ENCODE results near the gene PGBD1. TPM values are rescaled to one million over a fixed set of nuclear protein-coding genes. Genes with fewer than 3 reads are reported as not detected.
A peak's percentile ranks its signal among the peaks of the same experiment; 100 is the strongest.

The PGBD1 gene
- total and polyA plus RNA-seq, 10 of the 15 experiments (the other 5 are each of a cell fraction or from before 2014, with no cell fraction given) = 1.9 to 4.9 (median 3.8) TPM

DNA sequence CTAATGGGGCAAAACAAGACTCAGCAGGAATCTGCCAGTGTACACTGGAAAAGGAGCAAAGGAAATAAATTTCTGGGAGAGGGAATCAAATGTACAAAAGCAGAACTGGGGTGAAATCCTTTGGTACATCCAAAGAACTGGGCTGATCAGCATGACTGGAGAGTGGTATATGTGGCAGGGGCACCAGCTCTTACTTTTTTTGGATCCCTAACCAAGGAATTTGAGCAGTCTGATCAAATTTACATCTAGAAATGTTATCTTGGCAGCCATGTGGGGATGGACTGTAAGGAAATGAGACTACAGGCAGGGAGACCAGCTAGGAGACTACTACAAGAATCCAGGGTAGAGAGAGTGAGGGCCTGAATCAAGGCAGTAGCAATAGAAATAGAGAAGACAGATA, 55.7 kb downstream of the PGBD1 start:
- no peaks in the 10 kb centered on the region for H3K36me3 ChIP-seq (ENCODE audit: control insufficient read depth in 2 of 2, insufficient read depth in 2 of 2, low read length in 1 of 2)
- H3K79me2 ChIP-seq (ENCODE audit: control insufficient read depth, insufficient read depth, low read length) = no peaks in the 10 kb centered on the region
- H3K4me2 ChIP-seq (ENCODE audit: control insufficient read depth, insufficient read depth) = peak overlapping the region; percentile 93
- no peaks in the 10 kb centered on the region for H3K27me3 ChIP-seq (replicated peaks in 1 of 2; ENCODE audit: control insufficient read depth in 2 of 2, insufficient read depth in 2 of 2, low read length in 1 of 2)
- intact Hi-C loops (cut with micrococcal nuclease; ENCODE audit: unreplicated experiment) = loop anchor here (5.0 kb wide), 1 partner anchor 70 kb away; the partner anchor contains the start of gene ZSCAN26
- SMC1A ChIA-PET (ENCODE audit: uncharacterized antibody, unreplicated experiment) = interaction anchor here (0.8 to 4.8 kb wide), 7 partner anchors 10 to 112 kb away, joined by 3 to 22 read pairs (median 5); partner anchors contain the start of gene ZSCAN26
- in situ Hi-C loops (cut with MboI) = loop anchor here (25.0 kb wide), 1 partner anchor 1675 kb away; the partner anchor contains the start of gene ZNF322
- DNase-seq (ENCODE audit: low read depth, low spot score) = no peak
- H4K20me1 ChIP-seq (ENCODE audit: control insufficient read depth, insufficient read depth) = no peaks in the 10 kb centered on the region
- ATAC-seq = no peak
- peaks cover 14% of the 10 kb centered on the region for H3K4me1 ChIP-seq (ENCODE audit: control insufficient read depth, insufficient read depth, low read length)
- no TSS peak for BruUV-seq (replicated peaks)
- RAD21 ChIA-PET (ENCODE audit: unreplicated experiment) = interaction anchor here (0.6 to 1.1 kb wide), 3 partner anchors 12 to 58 kb away, joined by 3 read pairs; partner anchors contain the start of gene ZKSCAN3
- no peak for FAIRE-seq
- CTCF ChIA-PET = interaction anchor here (1.2 to 4.6 kb wide), 2 partner anchors 17 to 84 kb away, joined by 3 to 50 read pairs; no protein-coding TSS in a partner anchor
- H3K27ac ChIP-seq (ENCODE audit: control insufficient read depth, insufficient read depth) = peak overlapping the region; percentile 97
- H3K4me3 ChIP-seq = peak overlapping the region; percentile 72
- TF ChIP-seq ASH2L (IDR thresholded peaks at IDR 0.05; ENCODE audit: borderline replicate concordance, low read depth) = peak; percentile 6; the same call in 1 of the 2 replicates
- TF ChIP-seq, protein P1, sequence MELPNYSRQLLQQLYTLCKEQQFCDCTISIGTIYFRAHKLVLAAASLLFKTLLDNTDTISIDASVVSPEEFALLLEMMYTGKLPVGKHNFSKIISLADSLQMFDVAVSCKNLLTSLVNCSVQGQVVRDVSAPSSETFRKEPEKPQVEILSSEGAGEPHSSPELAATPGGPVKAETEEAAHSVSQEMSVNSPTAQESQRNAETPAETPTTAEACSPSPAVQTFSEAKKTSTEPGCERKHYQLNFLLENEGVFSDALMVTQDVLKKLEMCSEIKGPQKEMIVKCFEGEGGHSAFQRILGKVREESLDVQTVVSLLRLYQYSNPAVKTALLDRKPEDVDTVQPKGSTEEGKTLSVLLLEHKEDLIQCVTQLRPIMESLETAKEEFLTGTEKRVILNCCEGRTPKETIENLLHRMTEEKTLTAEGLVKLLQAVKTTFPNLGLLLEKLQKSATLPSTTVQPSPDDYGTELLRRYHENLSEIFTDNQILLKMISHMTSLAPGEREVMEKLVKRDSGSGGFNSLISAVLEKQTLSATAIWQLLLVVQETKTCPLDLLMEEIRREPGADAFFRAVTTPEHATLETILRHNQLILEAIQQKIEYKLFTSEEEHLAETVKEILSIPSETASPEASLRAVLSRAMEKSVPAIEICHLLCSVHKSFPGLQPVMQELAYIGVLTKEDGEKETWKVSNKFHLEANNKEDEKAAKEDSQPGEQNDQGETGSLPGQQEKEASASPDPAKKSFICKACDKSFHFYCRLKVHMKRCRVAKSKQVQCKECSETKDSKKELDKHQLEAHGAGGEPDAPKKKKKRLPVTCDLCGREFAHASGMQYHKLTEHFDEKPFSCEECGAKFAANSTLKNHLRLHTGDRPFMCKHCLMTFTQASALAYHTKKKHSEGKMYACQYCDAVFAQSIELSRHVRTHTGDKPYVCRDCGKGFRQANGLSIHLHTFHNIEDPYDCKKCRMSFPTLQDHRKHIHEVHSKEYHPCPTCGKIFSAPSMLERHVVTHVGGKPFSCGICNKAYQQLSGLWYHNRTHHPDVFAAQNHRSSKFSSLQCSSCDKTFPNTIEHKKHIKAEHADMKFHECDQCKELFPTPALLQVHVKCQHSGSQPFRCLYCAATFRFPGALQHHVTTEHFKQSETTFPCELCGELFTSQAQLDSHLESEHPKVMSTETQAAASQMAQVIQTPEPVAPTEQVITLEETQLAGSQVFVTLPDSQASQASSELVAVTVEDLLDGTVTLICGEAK (IDR thresholded peaks at IDR 0.05; ENCODE audit: borderline replicate concordance) = no peak
- TF ChIP-seq, protein P2, sequence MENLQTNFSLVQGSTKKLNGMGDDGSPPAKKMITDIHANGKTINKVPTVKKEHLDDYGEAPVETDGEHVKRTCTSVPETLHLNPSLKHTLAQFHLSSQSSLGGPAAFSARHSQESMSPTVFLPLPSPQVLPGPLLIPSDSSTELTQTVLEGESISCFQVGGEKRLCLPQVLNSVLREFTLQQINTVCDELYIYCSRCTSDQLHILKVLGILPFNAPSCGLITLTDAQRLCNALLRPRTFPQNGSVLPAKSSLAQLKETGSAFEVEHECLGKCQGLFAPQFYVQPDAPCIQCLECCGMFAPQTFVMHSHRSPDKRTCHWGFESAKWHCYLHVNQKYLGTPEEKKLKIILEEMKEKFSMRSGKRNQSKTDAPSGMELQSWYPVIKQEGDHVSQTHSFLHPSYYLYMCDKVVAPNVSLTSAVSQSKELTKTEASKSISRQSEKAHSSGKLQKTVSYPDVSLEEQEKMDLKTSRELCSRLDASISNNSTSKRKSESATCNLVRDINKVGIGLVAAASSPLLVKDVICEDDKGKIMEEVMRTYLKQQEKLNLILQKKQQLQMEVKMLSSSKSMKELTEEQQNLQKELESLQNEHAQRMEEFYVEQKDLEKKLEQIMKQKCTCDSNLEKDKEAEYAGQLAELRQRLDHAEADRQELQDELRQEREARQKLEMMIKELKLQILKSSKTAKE (IDR thresholded peaks at IDR 0.05; ENCODE audit: low read depth, poor library complexity, severe bottlenecking) = no peak
- TF ChIP-seq, protein P3, sequence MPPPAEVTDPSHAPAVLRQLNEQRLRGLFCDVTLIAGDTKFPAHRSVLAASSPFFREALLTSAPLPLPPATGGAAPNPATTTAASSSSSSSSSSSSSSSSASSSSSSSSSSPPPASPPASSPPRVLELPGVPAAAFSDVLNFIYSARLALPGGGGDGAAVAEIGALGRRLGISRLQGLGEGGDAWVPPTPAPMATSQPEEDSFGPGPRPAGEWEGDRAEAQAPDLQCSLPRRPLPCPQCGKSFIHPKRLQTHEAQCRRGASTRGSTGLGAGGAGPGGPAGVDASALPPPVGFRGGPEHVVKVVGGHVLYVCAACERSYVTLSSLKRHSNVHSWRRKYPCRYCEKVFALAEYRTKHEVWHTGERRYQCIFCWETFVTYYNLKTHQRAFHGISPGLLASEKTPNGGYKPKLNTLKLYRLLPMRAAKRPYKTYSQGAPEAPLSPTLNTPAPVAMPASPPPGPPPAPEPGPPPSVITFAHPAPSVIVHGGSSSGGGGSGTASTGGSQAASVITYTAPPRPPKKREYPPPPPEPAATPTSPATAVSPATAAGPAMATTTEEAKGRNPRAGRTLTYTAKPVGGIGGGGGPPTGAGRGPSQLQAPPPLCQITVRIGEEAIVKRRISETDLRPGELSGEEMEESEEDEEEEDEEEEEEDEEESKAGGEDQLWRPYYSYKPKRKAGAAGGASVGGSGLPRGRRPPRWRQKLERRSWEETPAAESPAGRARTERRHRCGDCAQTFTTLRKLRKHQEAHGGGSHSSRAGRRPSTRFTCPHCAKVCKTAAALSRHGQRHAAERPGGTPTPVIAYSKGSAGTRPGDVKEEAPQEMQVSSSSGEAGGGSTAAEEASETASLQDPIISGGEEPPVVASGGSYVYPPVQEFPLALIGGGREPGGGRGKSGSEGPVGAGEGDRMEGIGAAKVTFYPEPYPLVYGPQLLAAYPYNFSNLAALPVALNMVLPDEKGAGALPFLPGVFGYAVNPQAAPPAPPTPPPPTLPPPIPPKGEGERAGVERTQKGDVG (CRISPR knock-in tag; IDR thresholded peaks at IDR 0.05) = no peak
- TF ChIP-seq NFYB (IDR thresholded peaks at IDR 0.05; ENCODE audit: insufficient read depth, low read depth, low read length) = no peak
- TF ChIP-seq, protein P4, sequence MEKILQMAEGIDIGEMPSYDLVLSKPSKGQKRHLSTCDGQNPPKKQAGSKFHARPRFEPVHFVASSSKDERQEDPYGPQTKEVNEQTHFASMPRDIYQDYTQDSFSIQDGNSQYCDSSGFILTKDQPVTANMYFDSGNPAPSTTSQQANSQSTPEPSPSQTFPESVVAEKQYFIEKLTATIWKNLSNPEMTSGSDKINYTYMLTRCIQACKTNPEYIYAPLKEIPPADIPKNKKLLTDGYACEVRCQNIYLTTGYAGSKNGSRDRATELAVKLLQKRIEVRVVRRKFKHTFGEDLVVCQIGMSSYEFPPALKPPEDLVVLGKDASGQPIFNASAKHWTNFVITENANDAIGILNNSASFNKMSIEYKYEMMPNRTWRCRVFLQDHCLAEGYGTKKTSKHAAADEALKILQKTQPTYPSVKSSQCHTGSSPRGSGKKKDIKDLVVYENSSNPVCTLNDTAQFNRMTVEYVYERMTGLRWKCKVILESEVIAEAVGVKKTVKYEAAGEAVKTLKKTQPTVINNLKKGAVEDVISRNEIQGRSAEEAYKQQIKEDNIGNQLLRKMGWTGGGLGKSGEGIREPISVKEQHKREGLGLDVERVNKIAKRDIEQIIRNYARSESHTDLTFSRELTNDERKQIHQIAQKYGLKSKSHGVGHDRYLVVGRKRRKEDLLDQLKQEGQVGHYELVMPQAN (conservative IDR thresholded peaks at IDR 0.05) = no peak
- H3K9me3 ChIP-seq (replicated peaks; ENCODE audit: control insufficient read depth, insufficient read depth, low read length) = peaks cover 12% of the 10 kb centered on the region; the same call in 2 of the 3 replicates
- POLR2A ChIA-PET = interaction anchor here (1.9 to 2.4 kb wide), 3 partner anchors 13 to 73 kb away, joined by 5 to 8 read pairs (median 6); partner anchors contain the start of genes PGBD1 and ZKSCAN3
- peak overlapping the region; percentile 97; the same call in 1 of the 2 replicates for H3K9ac ChIP-seq (ENCODE audit: control insufficient read depth, insufficient read depth, low read length)
- H2AFZ ChIP-seq (ENCODE audit: control insufficient read depth, low read depth, low read length) = peak overlapping the region; percentile 93; the same call in 1 of the 2 replicates
